ENCODE measurements around the gene KSR2.
"Not testable (repeated sequence)": the region's sequence is repeated elsewhere in the genome, so short reads cannot be mapped to it uniquely, and the experiment has no call there.

The KSR2 gene

GRCh38 chr12:117733549-117733805 lies 235.3 kb downstream of the KSR2 start:
- in situ Hi-C loops (cut with MboI; ENCODE audit: low sequenced_read_pairs, unreplicated experiment) = no loop called here
- no peak for TF ChIP-seq CTCF (IDR thresholded peaks at IDR 0.05; ENCODE audit: borderline replicate concordance, control extremely low read depth, extremely low read depth, insufficient read depth, missing control alignments)

GRCh38 chr12:117732761-117733548 lies 235.8 kb downstream of the KSR2 start:
- TF ChIP-seq CTCF (IDR thresholded peaks at IDR 0.05; ENCODE audit: borderline replicate concordance, control extremely low read depth, extremely low read depth, insufficient read depth, missing control alignments) = no peak
- no peak for DNase-seq (ENCODE audit: low spot score)
- in situ Hi-C loops (cut with MboI; ENCODE audit: low sequenced_read_pairs, unreplicated experiment) = no loop called here

More at GRCh38 chr12:117733549-117733805, 235.3 kb downstream of the KSR2 start:
- DNase-seq (ENCODE audit: low spot score) = no peak

GRCh38 chr12:117731131-117731530 lies 237.7 kb downstream of the KSR2 start:
- in situ Hi-C loops (cut with MboI; ENCODE audit: low sequenced_read_pairs, unreplicated experiment); DNase-seq (ENCODE audit: low spot score): not testable (repeated sequence)

- DNase-seq (ENCODE audit: low spot score) = no peak
- in situ Hi-C loops (cut with MboI; ENCODE audit: low sequenced_read_pairs, unreplicated experiment) = no loop called here
- no peak for TF ChIP-seq CTCF (IDR thresholded peaks at IDR 0.05; ENCODE audit: borderline replicate concordance, control extremely low read depth, extremely low read depth, insufficient read depth, missing control alignments)
These were observed 241.5 kb downstream of the KSR2 start for GRCh38 chr12:117727301-117727700.

- no peak for TF ChIP-seq CTCF (IDR thresholded peaks at IDR 0.05; ENCODE audit: borderline replicate concordance, control extremely low read depth, extremely low read depth, insufficient read depth, missing control alignments)
- in situ Hi-C loops (cut with MboI; ENCODE audit: low sequenced_read_pairs, unreplicated experiment) = no loop called here
- no peak for DNase-seq (ENCODE audit: low spot score)
These were observed 244.2 kb downstream of the KSR2 start for GRCh38 chr12:117724543-117724942.

- no peak for DNase-seq (ENCODE audit: low spot score)
These were observed 250.2 kb downstream of the KSR2 start for GRCh38 chr12:117718559-117718958.

More at GRCh38 chr12:117718559-117718958, 250.2 kb downstream of the KSR2 start:
- in situ Hi-C loops (cut with MboI; ENCODE audit: low sequenced_read_pairs, unreplicated experiment) = no loop called here
- TF ChIP-seq CTCF (IDR thresholded peaks at IDR 0.05; ENCODE audit: borderline replicate concordance, control extremely low read depth, extremely low read depth, insufficient read depth, missing control alignments) = no peak
